HEK293T (cell line): ENCODE data around the gene LUC7L.

Experiments used
- ARNT ChIP-seq: fragments of 450-650 bp; IDR thresholded peaks from 2 replicates; pipeline ENCODE4 v1.6.1; 2017; ENCODE audit warnings: mild to moderate bottlenecking
- BHLHE40 ChIP-seq: fragments of 450-650 bp; IDR thresholded peaks from 2 replicates; pipeline ENCODE4 v1.6.1; 2016; ENCODE audit warnings: mild to moderate bottlenecking, moderate library complexity, borderline replicate concordance
- ELF4 ChIP-seq: fragments of 450-650 bp; IDR thresholded peaks from 2 replicates; pipeline ENCODE4 v1.6.1; 2017; ENCODE audit warnings: antibody characterized with exemption
- FOXA1 ChIP-seq: fragments of 450-650 bp; IDR thresholded peaks from 2 replicates; pipeline ENCODE4 v1.6.1; 2016; ENCODE audit warnings: mild to moderate bottlenecking
- FOXK2 ChIP-seq: fragments of 450-650 bp; IDR thresholded peaks from 2 replicates; pipeline ENCODE4 v1.6.1; 2016; ENCODE audit warnings: mild to moderate bottlenecking
- FOXM1 ChIP-seq: fragments of 450-650 bp; IDR thresholded peaks from 2 replicates; pipeline ENCODE4 v1.6.1; 2017; ENCODE audit warnings: mild to moderate bottlenecking, borderline replicate concordance
- HDGF ChIP-seq: fragments of 450-650 bp; IDR thresholded peaks from 2 replicates; pipeline ENCODE4 v1.6.1; 2017; ENCODE audit warnings: antibody characterized with exemption, borderline replicate concordance
- LEF1 ChIP-seq: fragments of 450-650 bp; IDR thresholded peaks from 2 replicates; pipeline ENCODE4 v1.6.1; 2017; ENCODE audit warnings: mild to moderate bottlenecking, borderline replicate concordance
- SP1 ChIP-seq: fragments of 450-650 bp; IDR thresholded peaks from 2 replicates; pipeline ENCODE4 v1.6.1; 2017
- SUZ12 ChIP-seq: fragments of 450-650 bp; IDR thresholded peaks from 2 replicates; pipeline ENCODE4 v1.6.1; 2016; ENCODE audit warnings: mild to moderate bottlenecking
- ZNF384 ChIP-seq: fragments of 450-650 bp; IDR thresholded peaks from 2 replicates; pipeline ENCODE4 v1.6.1; 2016
- TF ChIP-seq, protein P1 (sequence below): fragments of 450-650 bp; IDR thresholded peaks from 2 replicates; pipeline ENCODE4 v1.6.1; 2016

DNA sequence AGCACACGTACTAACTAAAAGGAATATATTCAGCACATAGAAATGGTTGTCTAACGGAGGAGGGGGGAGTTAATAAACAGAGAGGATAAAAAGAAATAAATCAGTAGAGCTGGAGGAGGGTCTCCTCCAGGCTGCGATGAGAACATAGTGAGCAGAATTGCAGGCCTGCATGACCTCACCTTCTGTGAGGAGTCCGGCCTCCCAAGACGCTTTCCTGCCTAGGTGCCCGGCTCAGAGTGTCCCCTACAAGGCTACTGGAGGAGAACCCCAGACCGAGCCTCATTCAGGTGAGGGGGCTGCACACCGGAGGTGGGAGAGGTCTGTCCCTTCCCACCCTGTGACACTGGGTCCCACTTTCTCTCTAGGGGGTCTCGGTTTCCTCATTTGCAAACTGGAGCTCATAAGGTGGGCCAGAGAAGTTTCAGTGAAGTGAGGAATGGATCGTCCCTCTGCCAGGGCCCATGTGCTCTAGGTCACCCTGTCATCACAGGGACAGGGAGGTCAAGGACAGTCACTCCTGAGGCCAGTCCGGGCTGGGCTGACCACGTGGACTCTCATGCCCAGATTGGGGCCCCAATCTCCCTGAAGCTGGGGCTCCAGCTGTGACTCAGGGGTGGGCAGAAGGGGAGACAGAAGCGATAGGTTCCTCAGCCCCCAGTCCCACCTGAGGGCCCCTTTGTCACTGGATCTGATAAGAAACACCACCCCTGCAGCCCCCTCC lies 66.8 kb downstream of the LUC7L start:
- TF ChIP-seq LEF1 (no peak), FOXM1 (no peak), SP1 (no peak), SUZ12 (no peak), BHLHE40 (no peak), FOXA1 (no peak), ARNT (no peak), ELF4 (no peak), HDGF (no peak), FOXK2 (no peak), ZNF384 (no peak)
- TF ChIP-seq, protein P1, sequence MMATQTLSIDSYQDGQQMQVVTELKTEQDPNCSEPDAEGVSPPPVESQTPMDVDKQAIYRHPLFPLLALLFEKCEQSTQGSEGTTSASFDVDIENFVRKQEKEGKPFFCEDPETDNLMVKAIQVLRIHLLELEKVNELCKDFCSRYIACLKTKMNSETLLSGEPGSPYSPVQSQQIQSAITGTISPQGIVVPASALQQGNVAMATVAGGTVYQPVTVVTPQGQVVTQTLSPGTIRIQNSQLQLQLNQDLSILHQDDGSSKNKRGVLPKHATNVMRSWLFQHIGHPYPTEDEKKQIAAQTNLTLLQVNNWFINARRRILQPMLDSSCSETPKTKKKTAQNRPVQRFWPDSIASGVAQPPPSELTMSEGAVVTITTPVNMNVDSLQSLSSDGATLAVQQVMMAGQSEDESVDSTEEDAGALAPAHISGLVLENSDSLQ, result no peak
